HepG2 (cell line): ENCODE data around the gene ZBTB7B. TPM values are rescaled to one million over a fixed set of nuclear protein-coding genes. Genes with fewer than 3 reads are reported as not detected.

Source experiments
- ATF4 ChIP-seq, 2 experiments: fragments of 450-650 bp in 1 of 2; sonication (generic) in 1 of 2; formaldehyde crosslinking; IDR thresholded peaks; 2 replicates each; pipeline versions ENCODE4 v1.5.0 to v1.8.0; 2020 to 2022; ENCODE audit warnings: mild to moderate bottlenecking in 1 of 2, missing genetic modification reagents in 1 of 2
- ATF7 ChIP-seq, 2 experiments: fragments of 450-650 bp in 1 of 2; sonication (generic) in 1 of 2; formaldehyde crosslinking in 1 of 2; IDR thresholded peaks; 2 replicates each; pipeline versions ENCODE4 v1.4.0 to v1.6.1; 2016 to 2020; ENCODE audit warnings: antibody characterized with exemption in 1 of 2, mild to moderate bottlenecking in 1 of 2, missing genetic modification reagents in 1 of 2
- DMAP1 ChIP-seq: IDR thresholded peaks from 2 replicates; pipeline ENCODE4 v1.6.1; 2016
- HNF4A ChIP-seq: sonication (generic); formaldehyde crosslinking; IDR thresholded peaks from 2 replicates; pipeline ENCODE4 v1.4.0; 2020; ENCODE audit warnings: missing genetic modification reagents
- MTA3 ChIP-seq: sonication (generic); formaldehyde crosslinking; IDR thresholded peaks from 2 replicates; pipeline ENCODE4 v1.4.0; 2020; ENCODE audit warnings: missing genetic modification reagents
- NR2F1 ChIP-seq, 2 experiments: fragments of 450-650 bp in 1 of 2; formaldehyde crosslinking in 1 of 2; IDR thresholded peaks; 2 replicates each; pipeline versions ENCODE4 v1.5.0 to v1.6.1; 2016 to 2020; ENCODE audit warnings: mild to moderate bottlenecking in 1 of 2, missing compliant biosample characterization in 1 of 2, missing genetic modification reagents in 1 of 2, moderate library complexity in 1 of 2
- PTBP1 ChIP-seq: fragments of 200-400 bp; formaldehyde crosslinking; IDR thresholded peaks from 2 replicates; pipeline ENCODE4 v1.6.1; 2018; ENCODE audit warnings: low read length, low read depth; ENCODE audit not compliant: poor library complexity, severe bottlenecking
- RARA ChIP-seq: IDR thresholded peaks from 2 replicates; pipeline ENCODE4 v1.6.1; 2016; ENCODE audit warnings: missing genetic modification reagents, missing compliant biosample characterization
- RBAK ChIP-seq: sonication (generic); formaldehyde crosslinking; IDR thresholded peaks from 2 replicates; pipeline ENCODE4 v1.5.1; 2020; ENCODE audit warnings: mild to moderate bottlenecking, missing genetic modification reagents
- RBM39 ChIP-seq: fragments of 200-400 bp; formaldehyde crosslinking; IDR thresholded peaks from one replicate; pipeline ENCODE4 v1.6.1; 2018; ENCODE audit warnings: antibody characterized with exemption, mild to moderate bottlenecking, low read depth, low read length; ENCODE audit not compliant: poor library complexity, severe bottlenecking
- RXRA ChIP-seq: sonication (generic); formaldehyde crosslinking; IDR thresholded peaks from 2 replicates; pipeline ENCODE4 v1.5.1; 2020; ENCODE audit warnings: missing genetic modification reagents
- SALL1 ChIP-seq: sonication (generic); formaldehyde crosslinking; IDR thresholded peaks from 2 replicates; pipeline ENCODE4 v1.8.0; 2022; ENCODE audit warnings: mild to moderate bottlenecking, missing genetic modification reagents
- SAP130 ChIP-seq: IDR thresholded peaks from 2 replicates; pipeline ENCODE4 v1.6.1; 2016; ENCODE audit warnings: low read depth
- SIX1 ChIP-seq: sonication (generic); formaldehyde crosslinking; IDR thresholded peaks from 2 replicates; pipeline ENCODE4 v1.4.0; 2020; ENCODE audit warnings: missing genetic modification reagents, borderline replicate concordance
- SIX4 ChIP-seq: sonication (generic); formaldehyde crosslinking; IDR thresholded peaks from 2 replicates; pipeline ENCODE4 v1.4.0; 2020; ENCODE audit warnings: missing genetic modification reagents
- SRY ChIP-seq: sonication (generic); formaldehyde crosslinking; IDR thresholded peaks from 2 replicates; pipeline ENCODE4 v1.8.0; 2022; ENCODE audit warnings: mild to moderate bottlenecking, missing genetic modification reagents
- THRA ChIP-seq: sonication (generic); formaldehyde crosslinking; IDR thresholded peaks from 2 replicates; pipeline ENCODE4 v1.4.0; 2020; ENCODE audit warnings: missing genetic modification reagents, borderline replicate concordance
- ZFY ChIP-seq: sonication (generic); formaldehyde crosslinking; IDR thresholded peaks from 2 replicates; pipeline ENCODE4 v1.4.0; 2020; ENCODE audit warnings: missing genetic modification reagents
- ZNF292 ChIP-seq: sonication (generic); formaldehyde crosslinking; IDR thresholded peaks from 2 replicates; pipeline ENCODE4 v1.8.1; 2022; ENCODE audit warnings: mild to moderate bottlenecking, low read depth, missing genetic modification reagents, borderline replicate concordance
- ZNF749 ChIP-seq: sonication (generic); formaldehyde crosslinking; IDR thresholded peaks from 2 replicates; pipeline ENCODE4 v1.8.0; 2022; ENCODE audit warnings: mild to moderate bottlenecking, missing genetic modification reagents, moderate library complexity, borderline replicate concordance
- polyA plus RNA-seq, 8 experiments: library from polyadenylated mRNA; depleted of rRNA in 3 of 8; stranded (reverse) in 7 of 8; unstranded in 1 of 8; fragments of >200 nt; fragmentation: Illumina TruSeq in 4 of 8; extraction: Trizol in 4 of 8; gene quantifications; 2 replicates each; pipeline versions ENCODE4 v1.2.1 to v1.2.3, GENCODE V29; 2011 to 2016; ENCODE audit warnings: low read depth in 4 of 8, missing spikeins in 1 of 8, mixed read lengths in 1 of 8; ENCODE audit not compliant: insufficient read depth in 1 of 8
- total RNA-seq, 5 experiments: library from RNA; depleted of rRNA; stranded (reverse); fragments of >200 nt; fragmentation: Illumina TruSeq; extraction: Trizol; gene quantifications; 2 replicates each; pipeline ENCODE4 v1.2.3, GENCODE V29; 2016; ENCODE audit warnings: low read depth in 1 of 5
- TF ChIP-seq, protein P1 (sequence below): sonication (generic); formaldehyde crosslinking; IDR thresholded peaks from 2 replicates; pipeline ENCODE4 v1.4.0; 2020; ENCODE audit warnings: mild to moderate bottlenecking, missing genetic modification reagents

Gene ZBTB7B
- total and polyA plus RNA-seq, 2 of the 13 experiments (the other 11 are each of a cell fraction or from before 2014, with no cell fraction given): 15.5 to 17.5 TPM

DNA sequence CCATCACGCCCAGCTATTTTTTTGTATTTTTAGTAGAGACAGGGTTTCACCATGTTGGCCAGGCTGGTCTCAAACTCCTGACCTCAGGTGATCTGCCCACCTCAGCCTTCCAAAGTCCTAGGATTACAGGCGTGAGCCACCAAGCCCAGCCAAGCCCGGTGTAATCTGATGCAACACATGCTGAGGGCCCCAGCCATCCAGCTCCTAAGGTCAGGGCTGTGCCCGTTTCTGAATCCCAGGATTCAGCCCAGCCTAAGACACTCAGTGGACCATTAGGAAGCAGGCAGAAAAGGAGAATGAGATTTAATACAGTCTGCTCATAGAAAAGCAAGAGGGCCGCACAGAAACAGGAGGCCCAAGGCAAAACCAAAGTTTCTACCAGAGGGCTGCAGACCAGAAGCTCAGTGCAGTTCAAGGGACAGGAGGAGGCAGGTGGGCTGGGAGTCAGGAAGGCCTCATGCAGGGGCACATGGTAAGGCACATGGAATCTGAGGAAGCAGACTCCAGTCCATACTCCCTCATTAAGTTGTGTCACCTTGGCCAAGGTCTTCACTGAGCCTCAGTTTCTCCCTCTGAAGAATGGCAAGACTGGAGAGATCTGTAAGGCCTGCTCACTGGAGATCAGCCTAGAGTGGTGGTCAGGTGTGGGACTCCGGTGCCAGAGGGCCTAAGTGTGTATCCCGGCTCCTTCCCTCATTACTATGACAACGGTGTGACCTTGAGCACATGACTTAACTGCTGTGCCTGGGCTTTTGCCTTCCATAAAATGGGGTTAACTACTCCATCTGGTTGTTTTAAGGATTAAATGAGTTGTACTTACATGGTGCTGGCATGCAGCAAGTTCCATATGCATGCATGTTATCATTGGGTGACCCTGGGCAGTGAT, 46.1 kb downstream of the ZBTB7B start (continued):
- TF ChIP-seq SAP130 (CRISPR knock-in tag) (peak; percentile 51; the same call in 1 of the 2 replicates), HNF4A (CRISPR knock-in tag) (peak; percentile 58), ATF4 (CRISPR knock-in tag; IDR thresholded peaks at IDR 0.05) (peak; percentile 62 to 97; a peak in 3 of 4 replicates), SRY (CRISPR knock-in tag) (0 out of 2 replicates have a peak, but pooled peaks have one; percentile 26), DMAP1 (no peak), RBAK (CRISPR knock-in tag) (no peak), RBM39 (peak; percentile 16), NR2F1 (CRISPR knock-in tag; IDR thresholded peaks at IDR 0.05) (0 out of 4 replicates have a peak, but pooled peaks of 1 of the 2 experiments have one; percentile 17), RXRA (CRISPR knock-in tag) (peak; percentile 36; the same call in 1 of the 2 replicates), RARA (CRISPR knock-in tag) (0 out of 2 replicates have a peak, but pooled peaks have one; percentile 10), MTA3 (CRISPR knock-in tag) (no peak), ATF7 (IDR thresholded peaks at IDR 0.05) (peak; percentile 2; the same call in 1 of the 2 replicates), ATF7 (CRISPR knock-in tag; IDR thresholded peaks at IDR 0.05) (no peak), ZFY (CRISPR knock-in tag) (peak; percentile 14; the same call in 1 of the 2 replicates), SALL1 (CRISPR knock-in tag) (0 out of 2 replicates have a peak, but pooled peaks have one; percentile 12), ZNF292 (CRISPR knock-in tag) (0 out of 2 replicates have a peak, but pooled peaks have one; percentile 24), THRA (CRISPR knock-in tag) (peak; percentile 48; the same call in 1 of the 2 replicates), PTBP1 (no peak), ZNF749 (no peak), SIX1 (CRISPR knock-in tag) (peak; percentile 42; the same call in 1 of the 2 replicates), SIX4 (CRISPR knock-in tag) (0 out of 2 replicates have a peak, but pooled peaks have one; percentile 55)
- TF ChIP-seq, protein P1, sequence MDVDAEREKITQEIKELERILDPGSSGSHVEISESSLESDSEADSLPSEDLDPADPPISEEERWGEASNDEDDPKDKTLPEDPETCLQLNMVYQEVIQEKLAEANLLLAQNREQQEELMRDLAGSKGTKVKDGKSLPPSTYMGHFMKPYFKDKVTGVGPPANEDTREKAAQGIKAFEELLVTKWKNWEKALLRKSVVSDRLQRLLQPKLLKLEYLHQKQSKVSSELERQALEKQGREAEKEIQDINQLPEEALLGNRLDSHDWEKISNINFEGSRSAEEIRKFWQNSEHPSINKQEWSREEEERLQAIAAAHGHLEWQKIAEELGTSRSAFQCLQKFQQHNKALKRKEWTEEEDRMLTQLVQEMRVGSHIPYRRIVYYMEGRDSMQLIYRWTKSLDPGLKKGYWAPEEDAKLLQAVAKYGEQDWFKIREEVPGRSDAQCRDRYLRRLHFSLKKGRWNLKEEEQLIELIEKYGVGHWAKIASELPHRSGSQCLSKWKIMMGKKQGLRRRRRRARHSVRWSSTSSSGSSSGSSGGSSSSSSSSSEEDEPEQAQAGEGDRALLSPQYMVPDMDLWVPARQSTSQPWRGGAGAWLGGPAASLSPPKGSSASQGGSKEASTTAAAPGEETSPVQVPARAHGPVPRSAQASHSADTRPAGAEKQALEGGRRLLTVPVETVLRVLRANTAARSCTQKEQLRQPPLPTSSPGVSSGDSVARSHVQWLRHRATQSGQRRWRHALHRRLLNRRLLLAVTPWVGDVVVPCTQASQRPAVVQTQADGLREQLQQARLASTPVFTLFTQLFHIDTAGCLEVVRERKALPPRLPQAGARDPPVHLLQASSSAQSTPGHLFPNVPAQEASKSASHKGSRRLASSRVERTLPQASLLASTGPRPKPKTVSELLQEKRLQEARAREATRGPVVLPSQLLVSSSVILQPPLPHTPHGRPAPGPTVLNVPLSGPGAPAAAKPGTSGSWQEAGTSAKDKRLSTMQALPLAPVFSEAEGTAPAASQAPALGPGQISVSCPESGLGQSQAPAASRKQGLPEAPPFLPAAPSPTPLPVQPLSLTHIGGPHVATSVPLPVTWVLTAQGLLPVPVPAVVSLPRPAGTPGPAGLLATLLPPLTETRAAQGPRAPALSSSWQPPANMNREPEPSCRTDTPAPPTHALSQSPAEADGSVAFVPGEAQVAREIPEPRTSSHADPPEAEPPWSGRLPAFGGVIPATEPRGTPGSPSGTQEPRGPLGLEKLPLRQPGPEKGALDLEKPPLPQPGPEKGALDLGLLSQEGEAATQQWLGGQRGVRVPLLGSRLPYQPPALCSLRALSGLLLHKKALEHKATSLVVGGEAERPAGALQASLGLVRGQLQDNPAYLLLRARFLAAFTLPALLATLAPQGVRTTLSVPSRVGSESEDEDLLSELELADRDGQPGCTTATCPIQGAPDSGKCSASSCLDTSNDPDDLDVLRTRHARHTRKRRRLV (CRISPR knock-in tag): no peak
